GM23248 (cell line): ENCODE results near the gene CWC15. TPM values are rescaled to one million over a fixed set of nuclear protein-coding genes. Genes with fewer than 3 reads are reported as not detected.

Source experiments
- DNase-seq: peaks from one replicate; pipeline ENCODE4 v3.0.0-alpha.2; 2015
- H2AFZ ChIP-seq: fragments of 200-600 bp; sonication (generic); 2 replicates; pipeline ENCODE4 v1.6.1; 2016; ENCODE audit warnings: antibody characterized with exemption
- H3F3A ChIP-seq: fragments of 200-600 bp; sonication (generic); 2 replicates; pipeline ENCODE4 v1.6.1; 2016; ENCODE audit warnings: mild to moderate bottlenecking, antibody characterized with exemption, mixed run types; ENCODE audit not compliant: insufficient read depth
- H3K27ac ChIP-seq: fragments of 200-600 bp; sonication (generic); 2 replicates; pipeline ENCODE4 v1.5.1; 2016; ENCODE audit warnings: mild to moderate bottlenecking
- H3K27me3 ChIP-seq: fragments of 200-600 bp; sonication (generic); replicated peaks from 2 replicates; pipeline ENCODE4 v1.6.1; 2016; ENCODE audit warnings: mild to moderate bottlenecking; ENCODE audit not compliant: insufficient read depth
- H3K36me3 ChIP-seq: fragments of 200-600 bp; sonication (generic); 2 replicates; pipeline ENCODE4 v1.6.1; 2016; ENCODE audit warnings: low read depth, mild to moderate bottlenecking
- H3K4me1 ChIP-seq: fragments of 200-600 bp; sonication (generic); 2 replicates; pipeline ENCODE4 v1.6.1; 2016; ENCODE audit warnings: mild to moderate bottlenecking; ENCODE audit not compliant: insufficient read depth
- H3K4me2 ChIP-seq: fragments of 200-600 bp; sonication (generic); one replicate; pipeline ENCODE4 v1.6.1; 2016; ENCODE audit warnings: mild to moderate bottlenecking; ENCODE audit not compliant: unreplicated experiment
- H3K4me3 ChIP-seq: fragments of 200-600 bp; sonication (generic); 2 replicates; pipeline ENCODE4 v1.5.1; 2016; ENCODE audit warnings: mild to moderate bottlenecking
- H3K79me2 ChIP-seq: fragments of 200-600 bp; sonication (generic); 2 replicates; pipeline ENCODE4 v1.6.1; 2016; ENCODE audit warnings: mild to moderate bottlenecking; ENCODE audit not compliant: insufficient read depth
- H3K9ac ChIP-seq: fragments of 200-600 bp; sonication (generic); 2 replicates; pipeline ENCODE4 v1.6.1; 2016; ENCODE audit warnings: mild to moderate bottlenecking
- H3K9me2 ChIP-seq: fragments of 200-600 bp; sonication (generic); 2 replicates; pipeline ENCODE4 v1.6.1; 2016; ENCODE audit warnings: mixed run types, mild to moderate bottlenecking, moderate library complexity; ENCODE audit not compliant: insufficient read depth
- H3K9me3 ChIP-seq: fragments of 200-600 bp; sonication (generic); one replicate; pipeline ENCODE4 v1.6.1; 2017; ENCODE audit warnings: low read depth
- H4K20me1 ChIP-seq: fragments of 200-600 bp; sonication (generic); 2 replicates; pipeline ENCODE4 v1.6.0; 2016; ENCODE audit not compliant: insufficient read depth
- EZH2 ChIP-seq: fragments of 200-600 bp; sonication (generic); IDR thresholded peaks from 2 replicates; pipeline ENCODE4 v1.6.1; 2018; ENCODE audit warnings: antibody characterized with exemption, mild to moderate bottlenecking; ENCODE audit not compliant: insufficient read depth, poor library complexity, severe bottlenecking
- EZH2phosphoT487 ChIP-seq: fragments of 200-600 bp; sonication (generic); IDR thresholded peaks from 2 replicates; pipeline ENCODE4 v1.6.1; 2018; ENCODE audit warnings: antibody characterized with exemption, moderate library complexity, mild to moderate bottlenecking, low read depth; ENCODE audit not compliant: insufficient read depth
- WGBS, 2 experiments: methylation state at CpG; one replicate each; pipeline ENCODE4 v1.1.6; 2015 to 2017; ENCODE audit warnings: low lambda C conversion rate in 2 of 2, low coverage in 1 of 2; ENCODE audit errors: missing lambda C conversion rate in 2 of 2; 5-methylcytosine and 5-hydroxymethylcytosine counted together
- in situ Hi-C: fragments of 300-500 bp; cut with MboI; formaldehyde crosslinking; loops from 2 replicates; pipeline ENCODE4 v1.15.0; 2020
- polyA plus RNA-seq: library from polyadenylated mRNA; unstranded; fragments of >200 nt; fragmentation: Nextera tagmentation; extraction: Ambion mirVana; gene quantifications from 2 replicates; pipeline ENCODE4 v1.2.1, GENCODE V29; 2016
- total RNA-seq: library from RNA; depleted of rRNA; stranded (reverse); fragments of >200 nt; shearing (Covaris generic); gene quantifications from 2 replicates; pipeline ENCODE4 v1.2.3, GENCODE V29; 2014

Gene CWC15
- total and polyA plus RNA-seq, 2 experiments from 2014 or later: 30.4 to 76.6 TPM

DNA sequence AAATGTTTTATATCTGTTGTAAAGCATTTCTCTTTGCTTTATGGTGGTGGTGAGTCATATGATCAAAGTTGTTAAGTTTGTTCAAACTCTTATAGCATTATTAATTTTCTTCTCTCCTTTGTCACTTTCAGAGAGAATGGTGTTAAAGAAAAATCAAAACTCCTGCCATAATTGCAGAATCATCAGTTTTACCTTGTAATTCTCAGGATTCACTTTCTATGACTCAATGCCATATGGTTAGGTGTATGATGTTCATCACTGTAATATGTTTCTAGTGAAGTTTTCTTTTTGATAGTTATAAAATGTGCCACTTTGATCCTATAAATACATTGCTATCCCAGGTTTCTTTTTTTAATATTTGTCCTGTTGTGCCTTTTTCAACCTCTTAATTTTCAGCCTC lies 38.0 kb upstream of the CWC15 start:
- Histone ChIP-seq H3K9ac (no peak overlapping the region), H3K36me3 (no peaks in the 10 kb centered on the region), H3K4me3 (no peak overlapping the region), H3K9me3 (no peaks in the 10 kb centered on the region), H4K20me1 (no peaks in the 10 kb centered on the region), H3F3A (no peaks in the 10 kb centered on the region), H3K9me2 (no peaks in the 10 kb centered on the region), H3K4me1 (no peaks in the 10 kb centered on the region), H3K27me3 (peaks cover 33% of the 10 kb centered on the region), H3K4me2 (no peak overlapping the region), H3K27ac (no peak overlapping the region), H3K79me2 (no peaks in the 10 kb centered on the region), H2AFZ (no peak overlapping the region)
- TF ChIP-seq EZH2phosphoT487: no peak
- TF ChIP-seq EZH2: no peak
- in situ Hi-C loops: no loop called here
- no peak for DNase-seq

DNA sequence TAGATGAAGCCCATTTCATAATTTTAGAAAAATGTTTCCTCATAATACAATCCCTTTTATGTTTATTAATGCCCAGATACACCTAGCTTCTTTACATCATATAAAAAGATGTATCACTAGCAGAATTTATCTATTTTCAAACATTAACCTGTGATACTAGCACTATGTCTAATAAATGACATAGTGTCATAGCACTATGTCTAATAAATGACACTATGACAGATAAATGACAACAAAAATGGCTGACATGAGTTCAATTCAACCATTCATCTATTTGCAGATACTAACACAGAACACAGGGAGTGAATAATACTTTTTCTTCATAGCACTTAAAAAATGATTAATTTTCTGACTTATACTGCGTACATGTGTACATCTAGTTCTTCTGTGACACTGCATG lies 32.3 kb upstream of the CWC15 start:
- Histone ChIP-seq H3K9me3 (no peaks in the 10 kb centered on the region), H3K9ac (no peak overlapping the region), H3K27me3 (peaks cover 32% of the 10 kb centered on the region), H3K36me3 (no peaks in the 10 kb centered on the region), H3K79me2 (no peaks in the 10 kb centered on the region), H3K4me3 (no peak overlapping the region), H3F3A (no peaks in the 10 kb centered on the region), H3K9me2 (no peaks in the 10 kb centered on the region), H3K4me1 (no peaks in the 10 kb centered on the region), H4K20me1 (no peaks in the 10 kb centered on the region), H3K4me2 (no peak overlapping the region), H3K27ac (no peak overlapping the region), H2AFZ (no peak overlapping the region)
- DNase-seq: no peak
- in situ Hi-C loops: no loop called here
- WGBS, 2 experiments: 35 to 44% methylated on average over 1 of the region's 1 CpG
- TF ChIP-seq EZH2 (no peak), EZH2phosphoT487 (no peak)

DNA sequence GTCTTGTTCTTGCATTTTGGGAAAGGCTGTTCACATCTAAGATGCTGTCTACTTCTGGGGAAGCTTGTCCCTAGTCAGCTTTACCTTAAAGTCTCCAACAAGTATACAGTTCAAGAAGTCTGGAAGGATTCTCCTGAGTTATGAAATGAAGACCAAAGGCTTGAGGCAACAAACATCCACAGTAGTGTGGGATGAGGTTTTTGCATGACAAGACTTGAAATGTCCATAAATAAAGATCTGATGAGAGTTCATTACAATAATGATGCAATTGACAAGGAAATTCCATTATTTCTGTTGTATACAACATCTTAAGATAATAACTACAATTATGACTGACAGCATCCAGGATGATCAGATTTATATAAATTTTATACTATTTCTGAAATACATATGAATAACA lies 30.4 kb upstream of the CWC15 start:
- no peaks in the 10 kb centered on the region for H3K79me2 ChIP-seq
- no peaks in the 10 kb centered on the region for H3F3A ChIP-seq
- H3K27me3 ChIP-seq: peaks cover 24% of the 10 kb centered on the region
- H3K9me3 ChIP-seq: no peaks in the 10 kb centered on the region
- no peak overlapping the region for H3K4me2 ChIP-seq
- no peak for DNase-seq
- in situ Hi-C loops: no loop called here
- no peak overlapping the region for H2AFZ ChIP-seq
- H4K20me1 ChIP-seq: no peaks in the 10 kb centered on the region
- TF ChIP-seq EZH2 (no peak), EZH2phosphoT487 (no peak)
- no peak overlapping the region for H3K27ac ChIP-seq
- H3K4me3 ChIP-seq: no peak overlapping the region
- no peaks in the 10 kb centered on the region for H3K36me3 ChIP-seq
- H3K9me2 ChIP-seq: no peaks in the 10 kb centered on the region
- no peaks in the 10 kb centered on the region for H3K4me1 ChIP-seq
- no peak overlapping the region for H3K9ac ChIP-seq

DNA sequence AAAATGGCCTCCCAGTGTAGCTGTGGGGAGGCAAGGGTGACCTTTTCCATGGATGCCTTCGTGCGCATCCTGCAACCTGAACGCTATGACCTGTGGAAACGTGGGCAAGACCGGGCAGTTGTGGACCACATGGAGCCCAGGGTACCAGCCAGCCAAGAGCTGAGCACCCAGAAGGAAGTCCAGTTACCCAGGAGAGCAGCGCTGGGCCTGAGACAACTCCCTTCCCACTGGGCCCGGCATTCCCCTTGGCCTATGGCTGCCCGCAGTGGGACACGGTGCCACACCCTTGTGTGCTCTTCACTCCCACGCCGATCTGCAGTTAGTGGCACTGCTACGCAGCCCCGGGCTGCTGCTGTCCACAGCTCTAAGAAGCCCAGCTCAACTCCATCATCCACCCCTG lies 24.9 kb upstream of the CWC15 start:
- DNase-seq: no peak
- WGBS, 2 experiments: 91 to 93% methylated on average over 12 to 13 of the region's 13 CpGs
- Histone ChIP-seq H3K27ac (no peak overlapping the region), H3F3A (no peaks in the 10 kb centered on the region), H3K4me3 (no peak overlapping the region), H3K4me2 (no peak overlapping the region), H3K27me3 (no peaks in the 10 kb centered on the region), H4K20me1 (no peaks in the 10 kb centered on the region), H3K79me2 (no peaks in the 10 kb centered on the region), H3K9me3 (no peaks in the 10 kb centered on the region), H3K9me2 (no peaks in the 10 kb centered on the region), H3K36me3 (no peaks in the 10 kb centered on the region), H2AFZ (no peak overlapping the region), H3K9ac (no peak overlapping the region), H3K4me1 (no peaks in the 10 kb centered on the region)
- TF ChIP-seq EZH2phosphoT487 (no peak), EZH2 (no peak)
- in situ Hi-C loops: no loop called here

DNA sequence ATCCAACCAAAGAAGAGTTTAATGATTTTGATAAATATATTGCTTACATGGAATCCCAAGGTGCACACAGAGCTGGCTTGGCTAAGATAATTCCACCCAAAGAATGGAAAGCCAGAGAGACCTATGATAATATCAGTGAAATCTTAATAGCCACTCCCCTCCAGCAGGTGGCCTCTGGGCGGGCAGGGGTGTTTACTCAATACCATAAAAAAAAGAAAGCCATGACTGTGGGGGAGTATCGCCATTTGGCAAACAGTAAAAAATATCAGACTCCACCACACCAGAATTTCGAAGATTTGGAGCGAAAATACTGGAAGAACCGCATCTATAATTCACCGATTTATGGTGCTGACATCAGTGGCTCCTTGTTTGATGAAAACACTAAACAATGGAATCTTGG lies 24.1 kb upstream of the CWC15 start:
- no peak for DNase-seq
- Histone ChIP-seq H3K79me2 (no peaks in the 10 kb centered on the region), H3K9me2 (no peaks in the 10 kb centered on the region), H3K9ac (no peak overlapping the region), H3K4me3 (no peak overlapping the region), H2AFZ (no peak overlapping the region), H3K27me3 (no peaks in the 10 kb centered on the region), H3F3A (no peaks in the 10 kb centered on the region), H3K9me3 (no peaks in the 10 kb centered on the region), H3K4me1 (no peaks in the 10 kb centered on the region), H4K20me1 (no peaks in the 10 kb centered on the region), H3K36me3 (no peaks in the 10 kb centered on the region), H3K4me2 (no peak overlapping the region), H3K27ac (no peak overlapping the region)
- 93 to 94% methylated on average over 6 of the region's 6 CpGs for WGBS, 2 experiments
- in situ Hi-C loops: no loop called here
- TF ChIP-seq EZH2: no peak
- no peak for TF ChIP-seq EZH2phosphoT487
